Measurements from ENCODE around the gene HHAT. TPM values are rescaled to one million over a fixed set of nuclear protein-coding genes. Genes with fewer than 3 reads are reported as not detected.

The HHAT gene
- total RNA-seq, 1 experiment from 2014 or later: 1.0 TPM

DNA sequence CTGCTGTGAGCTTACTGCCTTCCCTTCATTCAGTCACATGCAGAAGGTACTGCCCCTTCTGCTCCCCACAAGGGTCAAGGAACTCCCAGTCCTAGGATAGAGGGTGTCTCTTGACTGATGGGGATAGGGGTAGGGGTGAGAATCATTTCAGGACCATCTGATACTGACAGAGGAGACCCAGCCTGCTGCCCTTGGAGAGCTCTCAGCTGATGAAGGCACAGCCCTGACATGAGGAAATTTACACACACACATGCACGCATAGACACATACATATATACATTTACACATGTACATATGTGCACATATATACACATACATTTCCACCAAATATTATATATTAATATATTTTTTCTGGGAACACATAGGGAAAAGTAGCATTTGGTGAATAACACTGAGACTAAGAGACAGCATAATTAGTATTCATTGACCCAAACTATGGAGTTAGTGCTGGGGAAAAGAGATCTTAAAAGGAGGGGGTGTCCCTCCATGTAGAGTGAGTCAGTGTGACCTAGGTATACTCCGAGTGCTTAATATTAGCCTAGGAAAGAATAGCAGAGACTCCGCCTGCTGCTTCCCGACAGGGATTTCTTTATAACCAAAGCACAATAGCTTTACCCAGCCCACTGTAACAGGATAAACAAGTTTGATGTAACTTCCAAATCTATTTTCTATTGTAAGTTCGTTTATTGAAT is 27.6 kb upstream of the HHAT start:
- Histone ChIP-seq H3K4me3 (ENCODE audit: insufficient read depth, low read depth, low read length) (no peak overlapping the region), H3K27me3 (ENCODE audit: control insufficient read depth, insufficient read depth, low read length) (no peaks in the 10 kb centered on the region; the same call in none of the 2 replicates), H3K36me3 (replicated peaks; ENCODE audit: control insufficient read depth, insufficient read depth, low read length) (no peaks in the 10 kb centered on the region)
- DNase-seq: no peak

GRCh38 chr1:210301615-210302000 is 27.1 kb upstream of the HHAT start:
- no peaks in the 10 kb centered on the region; the same call in none of the 2 replicates for H3K27me3 ChIP-seq (ENCODE audit: control insufficient read depth, insufficient read depth, low read length)
- no peak overlapping the region for H3K4me3 ChIP-seq (ENCODE audit: insufficient read depth, low read depth, low read length)
- H3K36me3 ChIP-seq (replicated peaks; ENCODE audit: control insufficient read depth, insufficient read depth, low read length): no peaks in the 10 kb centered on the region
- DNase-seq: no peak

DNA sequence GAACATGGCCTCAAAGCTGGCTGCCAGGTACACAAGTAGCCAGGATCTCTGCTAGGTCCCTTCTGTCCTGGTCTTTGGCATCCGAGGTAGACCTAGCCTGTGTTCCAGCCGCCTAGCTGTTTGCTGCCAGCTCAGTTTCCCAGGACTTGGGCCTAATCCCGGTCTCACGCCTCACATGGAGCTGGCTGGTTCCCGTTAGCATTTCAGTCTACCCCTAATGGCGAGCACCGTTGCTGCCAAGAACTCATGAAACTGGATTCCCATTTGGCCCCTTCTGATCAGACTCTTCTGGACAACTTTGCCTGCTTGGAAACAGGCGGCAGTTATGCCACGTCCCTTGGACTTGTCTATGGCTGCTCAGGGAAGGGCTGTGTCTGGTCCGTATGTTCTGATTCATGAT is 26.2 kb upstream of the HHAT start:
- Histone ChIP-seq H3K4me3 (ENCODE audit: insufficient read depth, low read depth, low read length) (no peak overlapping the region), H3K36me3 (replicated peaks; ENCODE audit: control insufficient read depth, insufficient read depth, low read length) (no peaks in the 10 kb centered on the region), H3K27me3 (ENCODE audit: control insufficient read depth, insufficient read depth, low read length) (no peaks in the 10 kb centered on the region; the same call in none of the 2 replicates)
- DNase-seq: no peak

- no peak for DNase-seq
- no peaks in the 10 kb centered on the region for H3K36me3 ChIP-seq (replicated peaks; ENCODE audit: control insufficient read depth, insufficient read depth, low read length)
Measured at GRCh38 chr1:210303391-210303790, 25.3 kb upstream of the HHAT start.

GRCh38 chr1:210310562-210311153 is 18.0 kb upstream of the HHAT start:
- no peak for DNase-seq
- Histone ChIP-seq H3K4me3 (ENCODE audit: insufficient read depth, low read depth, low read length) (peak overlapping the region; percentile 11; the same call in 1 of the 2 replicates), H3K36me3 (replicated peaks; ENCODE audit: control insufficient read depth, insufficient read depth, low read length) (no peaks in the 10 kb centered on the region), H3K27me3 (ENCODE audit: control insufficient read depth, insufficient read depth, low read length) (peaks cover 4% of the 10 kb centered on the region)

More at GRCh38 chr1:210303391-210303790, 25.3 kb upstream of the HHAT start:
- no peak overlapping the region for H3K4me3 ChIP-seq (ENCODE audit: insufficient read depth, low read depth, low read length)
- H3K27me3 ChIP-seq (ENCODE audit: control insufficient read depth, insufficient read depth, low read length): no peaks in the 10 kb centered on the region; the same call in none of the 2 replicates

GRCh38 chr1:210311726-210312493 is 16.8 kb upstream of the HHAT start:
- Histone ChIP-seq H3K36me3 (replicated peaks; ENCODE audit: control insufficient read depth, insufficient read depth, low read length) (no peaks in the 10 kb centered on the region), H3K4me3 (ENCODE audit: insufficient read depth, low read depth, low read length) (peak overlapping the region; percentile 47), H3K27me3 (ENCODE audit: control insufficient read depth, insufficient read depth, low read length) (peaks cover 4% of the 10 kb centered on the region)
- DNase-seq: no peak

- Histone ChIP-seq H3K4me3 (ENCODE audit: insufficient read depth, low read depth, low read length) (no peak overlapping the region), H3K27me3 (ENCODE audit: control insufficient read depth, insufficient read depth, low read length) (peaks cover 4% of the 10 kb centered on the region), H3K36me3 (replicated peaks; ENCODE audit: control insufficient read depth, insufficient read depth, low read length) (no peaks in the 10 kb centered on the region)
- DNase-seq: no peak
Measured at GRCh38 chr1:210313046-210313595, 15.6 kb upstream of the HHAT start.

GRCh38 chr1:210313921-210314320 is 14.8 kb upstream of the HHAT start:
- DNase-seq: no peak
- Histone ChIP-seq H3K4me3 (ENCODE audit: insufficient read depth, low read depth, low read length) (no peak overlapping the region), H3K27me3 (ENCODE audit: control insufficient read depth, insufficient read depth, low read length) (peaks cover 4% of the 10 kb centered on the region), H3K36me3 (replicated peaks; ENCODE audit: control insufficient read depth, insufficient read depth, low read length) (no peaks in the 10 kb centered on the region)

DNA sequence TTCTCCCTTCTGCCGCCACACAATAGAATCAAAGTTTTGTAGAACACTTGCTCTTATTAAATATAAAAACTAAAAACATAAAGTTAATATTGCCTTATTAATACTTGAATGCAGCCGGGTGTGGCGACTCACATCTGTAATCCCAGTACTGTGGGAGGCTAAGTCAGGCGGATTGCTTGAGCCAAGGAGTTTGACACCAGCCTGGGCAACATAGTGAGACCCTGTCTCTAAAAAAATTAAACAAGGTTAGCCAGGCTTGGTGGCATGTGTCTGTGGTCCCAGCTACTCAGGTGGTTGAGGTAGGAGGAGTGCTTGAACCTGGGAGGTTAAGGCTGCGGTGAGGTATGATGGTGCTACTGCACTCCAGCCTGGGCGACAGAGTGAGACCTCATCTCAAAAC is 13.2 kb upstream of the HHAT start:
- Histone ChIP-seq H3K4me3 (ENCODE audit: insufficient read depth, low read depth, low read length) (no peak overlapping the region), H3K27me3 (ENCODE audit: control insufficient read depth, insufficient read depth, low read length) (peaks cover 4% of the 10 kb centered on the region), H3K36me3 (replicated peaks; ENCODE audit: control insufficient read depth, insufficient read depth, low read length) (no peaks in the 10 kb centered on the region)
- DNase-seq: no peak

GRCh38 chr1:210321131-210321530 is 7.6 kb upstream of the HHAT start:
- DNase-seq: no peak
- H3K36me3 ChIP-seq (replicated peaks; ENCODE audit: control insufficient read depth, insufficient read depth, low read length): no peaks in the 10 kb centered on the region
- no peak overlapping the region for H3K4me3 ChIP-seq (ENCODE audit: insufficient read depth, low read depth, low read length)
- H3K27me3 ChIP-seq (ENCODE audit: control insufficient read depth, insufficient read depth, low read length): peaks cover 1% of the 10 kb centered on the region; the same call in 1 of the 2 replicates

- Histone ChIP-seq H3K27me3 (ENCODE audit: control insufficient read depth, insufficient read depth, low read length) (peaks cover 2% of the 10 kb centered on the region; the same call in 1 of the 2 replicates), H3K36me3 (replicated peaks; ENCODE audit: control insufficient read depth, insufficient read depth, low read length) (no peaks in the 10 kb centered on the region), H3K4me3 (ENCODE audit: insufficient read depth, low read depth, low read length) (no peak overlapping the region)
- no peak for DNase-seq
Measured at GRCh38 chr1:210321552-210321951, 7.2 kb upstream of the HHAT start.

- Histone ChIP-seq H3K27me3 (ENCODE audit: control insufficient read depth, insufficient read depth, low read length) (peaks cover 21% of the 10 kb centered on the region), H3K36me3 (replicated peaks; ENCODE audit: control insufficient read depth, insufficient read depth, low read length) (no peaks in the 10 kb centered on the region), H3K4me3 (ENCODE audit: insufficient read depth, low read depth, low read length) (no peak overlapping the region)
- DNase-seq: no peak
Measured at GRCh38 chr1:210323957-210324356, 4.7 kb upstream of the HHAT start.

GRCh38 chr1:210325026-210325670 is 3.6 kb upstream of the HHAT start:
- Histone ChIP-seq H3K27me3 (ENCODE audit: control insufficient read depth, insufficient read depth, low read length) (peaks cover 33% of the 10 kb centered on the region), H3K36me3 (replicated peaks; ENCODE audit: control insufficient read depth, insufficient read depth, low read length) (no peaks in the 10 kb centered on the region), H3K4me3 (ENCODE audit: insufficient read depth, low read depth, low read length) (no peak overlapping the region)
- DNase-seq: no peak

GRCh38 chr1:210328032-210328745 is 513 bp upstream of the HHAT start:
- DNase-seq: peak; percentile 30
- H3K27me3 ChIP-seq (ENCODE audit: control insufficient read depth, insufficient read depth, low read length): peaks cover 64% of the 10 kb centered on the region
- no peaks in the 10 kb centered on the region for H3K36me3 ChIP-seq (replicated peaks; ENCODE audit: control insufficient read depth, insufficient read depth, low read length)
- peak overlapping the region; percentile 83 for H3K4me3 ChIP-seq (ENCODE audit: insufficient read depth, low read depth, low read length)

All from H7 (cell line).